Measurements from ENCODE around the gene FOXD4L4.
"Not testable (repeated sequence)": the region's sequence is repeated elsewhere in the genome, so short reads cannot be mapped to it uniquely, and the experiment has no call there.

The FOXD4L4 gene

GRCh38 chr9:65737096-65737564, at the start of gene FOXD4L4:
Gene FOXD4L4 (plus strand): TSS chr9:65737146. CDS start chr9:65737146, 0 bp downstream.
- not testable (repeated sequence) for DNase-seq (ENCODE audit: low spot score); FAIRE-seq

GRCh38 chr9:65703550-65703949, 33.4 kb upstream of the FOXD4L4 start:
- FAIRE-seq; DNase-seq (ENCODE audit: low spot score): not testable (repeated sequence)

- not testable (repeated sequence) for DNase-seq (ENCODE audit: low spot score); FAIRE-seq
These were observed 22.5 kb upstream of the FOXD4L4 start for GRCh38 chr9:65714445-65714844.

DNA sequence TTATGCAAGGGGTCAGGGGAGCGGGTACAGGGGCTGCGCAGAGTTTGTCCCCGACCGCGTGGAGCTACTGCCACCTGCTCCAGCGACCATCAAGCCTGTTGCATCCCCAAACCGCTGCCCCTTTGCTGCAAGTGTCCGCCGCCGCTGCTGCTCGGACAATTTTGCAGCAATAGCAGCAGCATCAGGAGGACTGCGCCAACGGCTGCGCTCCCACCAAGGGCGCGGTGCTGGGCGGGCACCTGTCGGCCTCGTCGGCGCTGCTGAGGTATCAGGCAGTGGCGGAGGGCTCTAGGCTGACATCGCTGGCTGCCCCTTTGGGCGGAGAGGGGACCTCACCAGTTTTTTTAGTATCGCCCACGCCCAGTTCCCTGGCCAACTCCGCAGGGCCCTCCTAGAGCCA, 1.2 kb downstream of the FOXD4L4 start:
- not testable (repeated sequence) for DNase-seq (ENCODE audit: low spot score); FAIRE-seq
